Measurements from ENCODE around the gene ZNF341.

Gene ZNF341

GRCh38 chr20:33828326-33828844 lies 96.6 kb downstream of the ZNF341 start:
- no peak for DNase-seq

- DNase-seq = no peak
These were observed 97.3 kb downstream of the ZNF341 start for GRCh38 chr20:33828967-33829560.

GRCh38 chr20:33829636-33830035 lies 97.8 kb downstream of the ZNF341 start:
- no peak for DNase-seq

- DNase-seq = no peak
These were observed 98.6 kb downstream of the ZNF341 start for GRCh38 chr20:33830371-33830770.

GRCh38 chr20:33832103-33832804 lies 100.5 kb downstream of the ZNF341 start:
- no peak for DNase-seq

GRCh38 chr20:33833333-33833732 lies 101.5 kb downstream of the ZNF341 start:
- no peak for DNase-seq

- no peak for DNase-seq
These were observed 103.9 kb downstream of the ZNF341 start for GRCh38 chr20:33835615-33836172.

GRCh38 chr20:33836277-33836676 lies 104.5 kb downstream of the ZNF341 start:
- DNase-seq = no peak

GRCh38 chr20:33837096-33837830 lies 105.5 kb downstream of the ZNF341 start:
- no peak for DNase-seq

- DNase-seq = no peak
These were observed 106.5 kb downstream of the ZNF341 start for GRCh38 chr20:33838035-33838864.

GRCh38 chr20:33839591-33839990 lies 107.8 kb downstream of the ZNF341 start:
- DNase-seq = peak; percentile 66

- DNase-seq = no peak
These were observed 108.4 kb downstream of the ZNF341 start for GRCh38 chr20:33840160-33840559.

- DNase-seq = no peak
These were observed 109.1 kb downstream of the ZNF341 start for GRCh38 chr20:33840759-33841435.

- no peak for DNase-seq
These were observed 109.6 kb downstream of the ZNF341 start for GRCh38 chr20:33841436-33841799.

Data from NCI-H510A treated with DMSO at 0.1 percent for 48 hours (cell line).